ENCODE results near the gene IQSEC1.

GRCh38 chr3:12869035-12869621, 204.1 kb downstream of the IQSEC1 start:
- no peak for TF ChIP-seq POLR2AphosphoS5 (IDR thresholded peaks at IDR 0.05)
- TF ChIP-seq, protein P1, sequence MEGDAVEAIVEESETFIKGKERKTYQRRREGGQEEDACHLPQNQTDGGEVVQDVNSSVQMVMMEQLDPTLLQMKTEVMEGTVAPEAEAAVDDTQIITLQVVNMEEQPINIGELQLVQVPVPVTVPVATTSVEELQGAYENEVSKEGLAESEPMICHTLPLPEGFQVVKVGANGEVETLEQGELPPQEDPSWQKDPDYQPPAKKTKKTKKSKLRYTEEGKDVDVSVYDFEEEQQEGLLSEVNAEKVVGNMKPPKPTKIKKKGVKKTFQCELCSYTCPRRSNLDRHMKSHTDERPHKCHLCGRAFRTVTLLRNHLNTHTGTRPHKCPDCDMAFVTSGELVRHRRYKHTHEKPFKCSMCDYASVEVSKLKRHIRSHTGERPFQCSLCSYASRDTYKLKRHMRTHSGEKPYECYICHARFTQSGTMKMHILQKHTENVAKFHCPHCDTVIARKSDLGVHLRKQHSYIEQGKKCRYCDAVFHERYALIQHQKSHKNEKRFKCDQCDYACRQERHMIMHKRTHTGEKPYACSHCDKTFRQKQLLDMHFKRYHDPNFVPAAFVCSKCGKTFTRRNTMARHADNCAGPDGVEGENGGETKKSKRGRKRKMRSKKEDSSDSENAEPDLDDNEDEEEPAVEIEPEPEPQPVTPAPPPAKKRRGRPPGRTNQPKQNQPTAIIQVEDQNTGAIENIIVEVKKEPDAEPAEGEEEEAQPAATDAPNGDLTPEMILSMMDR (IDR thresholded peaks at IDR 0.05), result no peak
